ENCODE measurements around the gene BRS3. TPM values are rescaled to one million over a fixed set of nuclear protein-coding genes. Genes with fewer than 3 reads are reported as not detected.
A peak's percentile ranks its signal among the peaks of the same experiment; 100 is the strongest.

The BRS3 gene
- total RNA-seq, 1 donor from 2014 or later, result 0.10 TPM

GRCh38 chrX:136491832-136492231 is 4.1 kb downstream of the BRS3 start:
- Mint-ChIP-seq H3K27me3 (peaks cover 15% of the 10 kb centered on the region), H3K27ac (no peak overlapping the region), H3K4me3 (ENCODE audit: low read depth) (no peak overlapping the region), H3K36me3 (ENCODE audit: insufficient read depth) (no peaks in the 10 kb centered on the region), H3K4me1 (ENCODE audit: low read depth) (no peaks in the 10 kb centered on the region), H3K9me3 (ENCODE audit: low read depth) (no peaks in the 10 kb centered on the region)
- DNase-seq (ENCODE audit: low spot score, unreplicated experiment), result no peak
- TF ChIP-seq CTCF (IDR thresholded peaks at IDR 0.05; ENCODE audit: unreplicated experiment), result no peak

GRCh38 chrX:136493011-136493410 is 5.3 kb downstream of the BRS3 start:
- TF ChIP-seq CTCF (IDR thresholded peaks at IDR 0.05; ENCODE audit: unreplicated experiment), result no peak
- H3K4me1 Mint-ChIP-seq (ENCODE audit: low read depth), result no peaks in the 10 kb centered on the region
- no peaks in the 10 kb centered on the region for H3K36me3 Mint-ChIP-seq (ENCODE audit: insufficient read depth)
- H3K4me3 Mint-ChIP-seq (ENCODE audit: low read depth), result no peak overlapping the region
- no peak for DNase-seq (ENCODE audit: low spot score, unreplicated experiment)
- H3K9me3 Mint-ChIP-seq (ENCODE audit: low read depth), result no peaks in the 10 kb centered on the region
- peaks cover 15% of the 10 kb centered on the region for H3K27me3 Mint-ChIP-seq
- no peak overlapping the region for H3K27ac Mint-ChIP-seq

- Mint-ChIP-seq H3K4me1 (ENCODE audit: low read depth) (peaks cover 9% of the 10 kb centered on the region), H3K36me3 (ENCODE audit: insufficient read depth) (peaks cover 2% of the 10 kb centered on the region), H3K27me3 (peaks cover 8% of the 10 kb centered on the region), H3K9me3 (ENCODE audit: low read depth) (peaks cover 3% of the 10 kb centered on the region), H3K27ac (no peak overlapping the region), H3K4me3 (ENCODE audit: low read depth) (no peak overlapping the region)
- TF ChIP-seq CTCF (IDR thresholded peaks at IDR 0.05; ENCODE audit: unreplicated experiment), result no peak
- DNase-seq (ENCODE audit: low spot score, unreplicated experiment), result no peak
Measured at GRCh38 chrX:136495043-136495442, 7.3 kb downstream of the BRS3 start.

GRCh38 chrX:136496186-136496763 is 8.5 kb downstream of the BRS3 start:
- H3K27me3 Mint-ChIP-seq, result no peaks in the 10 kb centered on the region

More at GRCh38 chrX:136496186-136496763, 8.5 kb downstream of the BRS3 start:
- no peak for DNase-seq (ENCODE audit: low spot score, unreplicated experiment)
- Mint-ChIP-seq H3K27ac (peak overlapping the region; percentile 99), H3K9me3 (ENCODE audit: low read depth) (peaks cover 3% of the 10 kb centered on the region), H3K4me1 (ENCODE audit: low read depth) (peaks cover 9% of the 10 kb centered on the region), H3K4me3 (ENCODE audit: low read depth) (peak overlapping the region; percentile 86), H3K36me3 (ENCODE audit: insufficient read depth) (peaks cover 5% of the 10 kb centered on the region)
- TF ChIP-seq CTCF (IDR thresholded peaks at IDR 0.05; ENCODE audit: unreplicated experiment), result no peak
